Measurements from ENCODE around the gene HAT1. TPM values are rescaled to one million over a fixed set of nuclear protein-coding genes. Genes with fewer than 3 reads are reported as not detected.
A peak's percentile ranks its signal among the peaks of the same experiment; 100 is the strongest.

Gene HAT1
- total RNA-seq, 4 donors from 2014 or later = 27.9 to 60.9 (median 36.9) TPM

DNA sequence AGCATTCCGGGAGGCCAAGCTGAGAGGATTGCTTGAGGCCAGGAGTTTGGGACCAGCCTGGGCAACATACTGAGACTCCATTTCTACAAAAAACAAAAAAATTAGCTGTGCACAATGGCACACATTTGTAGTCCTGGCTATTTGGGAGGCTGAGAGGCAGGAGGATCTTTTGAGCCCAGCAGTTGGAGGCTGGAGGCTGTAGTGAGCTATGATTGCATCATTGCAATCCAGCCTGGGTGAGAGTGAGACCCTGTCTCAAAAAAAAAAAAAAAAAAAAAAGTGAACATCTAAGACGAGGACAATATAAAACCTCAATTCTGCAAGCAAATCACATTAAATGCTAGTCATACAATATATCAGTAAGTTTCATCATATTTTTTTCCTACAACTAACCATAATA, 2.8 kb upstream of the HAT1 start:
- no peaks in the 10 kb centered on the region for H3K27me3 ChIP-seq
- no peak overlapping the region for H3K4me3 ChIP-seq
- H3K4me1 ChIP-seq = no peaks in the 10 kb centered on the region
- no peak for TF ChIP-seq CTCF (IDR thresholded peaks at IDR 0.05)
- TF ChIP-seq POLR2A (IDR thresholded peaks at IDR 0.05) = no peak
- H3K36me3 ChIP-seq = no peaks in the 10 kb centered on the region
- intact Hi-C loops (cut with DNase I; ENCODE audit: low total_unique reads) = no loop called here
- no peaks in the 10 kb centered on the region for H3K9me3 ChIP-seq
- H3K27ac ChIP-seq = no peak overlapping the region
- DNase-seq = no peak

DNA sequence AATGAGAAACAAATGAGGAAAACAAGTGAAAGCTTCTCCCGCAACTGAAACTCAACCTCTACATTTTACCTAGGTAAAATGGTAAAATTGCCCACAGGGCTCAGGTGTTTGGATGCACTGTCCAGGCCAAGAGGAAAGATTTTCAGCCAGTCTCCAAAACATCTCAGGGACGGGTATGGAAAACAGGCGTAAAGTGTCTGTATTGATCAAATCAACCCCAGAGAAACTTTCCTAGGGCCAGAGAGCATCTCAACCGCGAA, 361 bp upstream of the HAT1 start:
- peak overlapping the region; percentile 59 to 75 for H3K4me3 ChIP-seq
- TF ChIP-seq POLR2A (IDR thresholded peaks at IDR 0.05) (no peak), CTCF (IDR thresholded peaks at IDR 0.05) (no peak)
- intact Hi-C loops (cut with DNase I; ENCODE audit: low total_unique reads) = no loop called here

DNA sequence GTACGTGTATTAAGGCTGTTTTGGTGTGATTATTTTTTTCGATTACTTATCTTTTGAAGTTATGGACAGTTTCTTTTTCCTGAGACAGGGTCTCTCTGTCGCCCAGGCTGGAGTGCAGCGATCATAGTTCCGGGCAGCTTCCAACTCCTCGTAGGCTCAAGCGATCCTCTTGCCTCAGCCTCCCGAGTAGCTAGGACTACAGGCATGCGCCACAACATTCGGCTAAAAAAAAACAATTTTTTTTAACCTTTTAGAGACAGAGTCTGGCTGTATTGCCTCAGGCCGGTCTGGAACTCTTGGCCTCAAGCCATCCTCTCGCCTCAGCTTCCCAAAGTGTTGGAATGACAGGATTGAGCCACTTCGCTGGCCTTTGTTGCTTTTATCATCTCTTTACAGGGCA, 945 bp downstream of the HAT1 start:
- Histone ChIP-seq H3K27me3 (no peaks in the 10 kb centered on the region), H3K4me3 (peak overlapping the region; percentile 59 to 75), H3K9me3 (no peaks in the 10 kb centered on the region), H3K36me3 (no peaks in the 10 kb centered on the region), H3K4me1 (no peaks in the 10 kb centered on the region), H3K27ac (peak overlapping the region; percentile 80 to 93)
- TF ChIP-seq POLR2A (IDR thresholded peaks at IDR 0.05) = no peak
- TF ChIP-seq CTCF (IDR thresholded peaks at IDR 0.05) = no peak
- DNase-seq = no peak
- intact Hi-C loops (cut with DNase I; ENCODE audit: low total_unique reads) = no loop called here

More for the DNA sequence above, 361 bp upstream of the HAT1 start:
- DNase-seq = no peak
- no peaks in the 10 kb centered on the region for H3K27me3 ChIP-seq
- H3K4me1 ChIP-seq = no peaks in the 10 kb centered on the region
- peak overlapping the region; percentile 80 to 93 for H3K27ac ChIP-seq
- H3K36me3 ChIP-seq = no peaks in the 10 kb centered on the region
- no peaks in the 10 kb centered on the region for H3K9me3 ChIP-seq

DNA sequence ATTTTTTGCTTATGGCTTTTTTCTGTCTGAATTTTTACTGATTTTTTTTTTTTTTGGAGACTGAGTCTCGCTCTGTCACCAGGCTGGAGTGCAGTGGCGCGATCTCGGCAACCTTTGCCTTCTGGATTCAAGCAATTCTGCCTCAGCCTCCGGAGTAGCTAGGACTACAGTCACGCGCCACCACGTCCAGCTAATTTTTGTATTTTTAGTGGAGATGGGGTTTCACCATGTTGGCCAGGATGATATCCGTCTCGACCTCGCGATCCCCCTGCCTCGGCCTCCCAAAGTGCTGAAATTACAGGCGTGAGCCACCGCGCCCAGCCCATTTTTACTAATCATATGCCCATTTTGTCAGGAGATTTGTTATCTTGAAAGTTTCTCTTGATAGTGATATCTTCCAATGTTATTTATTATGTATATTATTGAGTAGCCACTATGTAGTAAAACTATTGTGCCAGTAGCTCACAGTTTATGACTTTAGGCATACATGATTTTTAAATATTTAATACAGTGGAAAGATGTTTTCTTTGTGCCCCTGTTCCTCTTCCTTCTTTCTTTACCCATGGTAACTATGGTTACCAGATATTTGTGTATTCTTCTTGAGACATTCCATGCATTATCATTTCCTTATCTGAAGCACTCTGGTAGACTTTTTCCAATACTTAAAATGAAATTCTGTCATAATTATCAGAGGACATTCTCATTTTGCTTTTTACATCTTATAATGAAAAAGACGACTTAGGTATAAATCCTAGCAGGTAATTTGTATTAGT, 2.1 kb downstream of the HAT1 start:
- Histone ChIP-seq H3K27ac (no peak overlapping the region), H3K9me3 (no peaks in the 10 kb centered on the region), H3K4me3 (no peak overlapping the region), H3K36me3 (no peaks in the 10 kb centered on the region), H3K4me1 (no peaks in the 10 kb centered on the region), H3K27me3 (no peaks in the 10 kb centered on the region)
- intact Hi-C loops (cut with DNase I; ENCODE audit: low total_unique reads) = no loop called here
- no peak for TF ChIP-seq POLR2A (IDR thresholded peaks at IDR 0.05)
- no peak for TF ChIP-seq CTCF (IDR thresholded peaks at IDR 0.05)
- no peak for DNase-seq

- H3K27ac ChIP-seq = no peak overlapping the region
- H3K4me1 ChIP-seq = no peaks in the 10 kb centered on the region
- H3K27me3 ChIP-seq = no peaks in the 10 kb centered on the region
- intact Hi-C loops (cut with DNase I; ENCODE audit: low total_unique reads) = no loop called here
- DNase-seq = no peak
- no peaks in the 10 kb centered on the region for H3K36me3 ChIP-seq
- TF ChIP-seq POLR2A (IDR thresholded peaks at IDR 0.05) (no peak), CTCF (IDR thresholded peaks at IDR 0.05) (no peak)
- no peak overlapping the region for H3K4me3 ChIP-seq
- H3K9me3 ChIP-seq = no peaks in the 10 kb centered on the region
These were observed 8.1 kb downstream of the HAT1 start for GRCh38 chr2:171930385-171930784.
